ENCODE data around the gene SMCP. TPM values are rescaled to one million over a fixed set of nuclear protein-coding genes. Genes with fewer than 3 reads are reported as not detected.

Gene SMCP
- total RNA-seq, 4 donors from 2014 or later: not detected

- DNase-seq (ENCODE audit: low spot score in 2 of 2): no peak
- TF ChIP-seq EP300 (IDR thresholded peaks at IDR 0.05): no peak
- no peak for TF ChIP-seq POLR2A (IDR thresholded peaks at IDR 0.05)
- no peak for TF ChIP-seq CTCF (IDR thresholded peaks at IDR 0.05)
- TF ChIP-seq POLR2AphosphoS5 (IDR thresholded peaks at IDR 0.05): no peak
- no peaks in the 10 kb centered on the region for H3K9me3 ChIP-seq
- no peaks in the 10 kb centered on the region for H3K36me3 ChIP-seq
- no peaks in the 10 kb centered on the region for H3K4me1 ChIP-seq
- no peak overlapping the region for H3K27ac ChIP-seq
- no peaks in the 10 kb centered on the region for H3K27me3 ChIP-seq
- H3K4me3 ChIP-seq: no peak overlapping the region
These were observed 40.9 kb downstream of the SMCP start for GRCh38 chr1:152919071-152919470.

- no peaks in the 10 kb centered on the region for H3K36me3 ChIP-seq
- no peak overlapping the region for H3K4me3 ChIP-seq
- TF ChIP-seq POLR2A (IDR thresholded peaks at IDR 0.05) (no peak), POLR2AphosphoS5 (IDR thresholded peaks at IDR 0.05) (no peak), EP300 (IDR thresholded peaks at IDR 0.05) (no peak), CTCF (IDR thresholded peaks at IDR 0.05) (no peak)
- H3K4me1 ChIP-seq: no peaks in the 10 kb centered on the region
- no peak for DNase-seq (ENCODE audit: low spot score in 2 of 2)
- H3K27me3 ChIP-seq: no peaks in the 10 kb centered on the region
- H3K9me3 ChIP-seq: no peaks in the 10 kb centered on the region
- H3K27ac ChIP-seq: no peak overlapping the region
- WGBS: 29% methylated on average over 2 of the region's 2 CpGs
These were observed 46.1 kb downstream of the SMCP start for GRCh38 chr1:152924191-152924590.

- 56% methylated on average over 3 of the region's 3 CpGs for WGBS
- H3K36me3 ChIP-seq: no peaks in the 10 kb centered on the region
These were observed 48.0 kb downstream of the SMCP start for GRCh38 chr1:152926091-152926490.

GRCh38 chr1:152928671-152929070 is 50.5 kb downstream of the SMCP start:
- Histone ChIP-seq H3K27me3 (no peaks in the 10 kb centered on the region), H3K4me1 (no peaks in the 10 kb centered on the region), H3K9me3 (no peaks in the 10 kb centered on the region), H3K27ac (no peak overlapping the region), H3K4me3 (no peak overlapping the region), H3K36me3 (no peaks in the 10 kb centered on the region)
- no peak for DNase-seq (ENCODE audit: low spot score in 2 of 2)
- 90% methylated on average over 3 of the region's 3 CpGs for WGBS
- TF ChIP-seq POLR2A (IDR thresholded peaks at IDR 0.05): no peak
- TF ChIP-seq CTCF (IDR thresholded peaks at IDR 0.05): no peak

More at GRCh38 chr1:152926091-152926490, 48.0 kb downstream of the SMCP start:
- H3K4me3 ChIP-seq: no peak overlapping the region
- H3K27me3 ChIP-seq: no peaks in the 10 kb centered on the region
- DNase-seq (ENCODE audit: low spot score in 2 of 2): no peak
- no peak overlapping the region for H3K27ac ChIP-seq
- H3K9me3 ChIP-seq: no peaks in the 10 kb centered on the region
- H3K4me1 ChIP-seq: no peaks in the 10 kb centered on the region
- no peak for TF ChIP-seq POLR2A (IDR thresholded peaks at IDR 0.05)
- TF ChIP-seq CTCF (IDR thresholded peaks at IDR 0.05): peak in 1 of 2 donors; percentile 38

- DNase-seq (ENCODE audit: low spot score in 2 of 2): no peak
- Histone ChIP-seq H3K27me3 (no peaks in the 10 kb centered on the region), H3K4me1 (no peaks in the 10 kb centered on the region), H3K9me3 (no peaks in the 10 kb centered on the region), H3K4me3 (no peak overlapping the region), H3K36me3 (no peaks in the 10 kb centered on the region), H3K27ac (no peak overlapping the region)
- no peak for TF ChIP-seq POLR2AphosphoS5 (IDR thresholded peaks at IDR 0.05)
- TF ChIP-seq CTCF (IDR thresholded peaks at IDR 0.05): no peak
- TF ChIP-seq POLR2A (IDR thresholded peaks at IDR 0.05): no peak
- no peak for TF ChIP-seq EP300 (IDR thresholded peaks at IDR 0.05)
- 66% methylated on average over 4 of the region's 4 CpGs for WGBS
These were observed 54.2 kb downstream of the SMCP start for GRCh38 chr1:152932170-152932811.
